NCI-H1694 (cell line): ENCODE measurements around the gene COL23A1.

Experiments
- DNase-seq: peaks from one replicate; lab custom pipeline; 2025; lab: John Stamatoyannopoulos, UW

Gene COL23A1

DNA sequence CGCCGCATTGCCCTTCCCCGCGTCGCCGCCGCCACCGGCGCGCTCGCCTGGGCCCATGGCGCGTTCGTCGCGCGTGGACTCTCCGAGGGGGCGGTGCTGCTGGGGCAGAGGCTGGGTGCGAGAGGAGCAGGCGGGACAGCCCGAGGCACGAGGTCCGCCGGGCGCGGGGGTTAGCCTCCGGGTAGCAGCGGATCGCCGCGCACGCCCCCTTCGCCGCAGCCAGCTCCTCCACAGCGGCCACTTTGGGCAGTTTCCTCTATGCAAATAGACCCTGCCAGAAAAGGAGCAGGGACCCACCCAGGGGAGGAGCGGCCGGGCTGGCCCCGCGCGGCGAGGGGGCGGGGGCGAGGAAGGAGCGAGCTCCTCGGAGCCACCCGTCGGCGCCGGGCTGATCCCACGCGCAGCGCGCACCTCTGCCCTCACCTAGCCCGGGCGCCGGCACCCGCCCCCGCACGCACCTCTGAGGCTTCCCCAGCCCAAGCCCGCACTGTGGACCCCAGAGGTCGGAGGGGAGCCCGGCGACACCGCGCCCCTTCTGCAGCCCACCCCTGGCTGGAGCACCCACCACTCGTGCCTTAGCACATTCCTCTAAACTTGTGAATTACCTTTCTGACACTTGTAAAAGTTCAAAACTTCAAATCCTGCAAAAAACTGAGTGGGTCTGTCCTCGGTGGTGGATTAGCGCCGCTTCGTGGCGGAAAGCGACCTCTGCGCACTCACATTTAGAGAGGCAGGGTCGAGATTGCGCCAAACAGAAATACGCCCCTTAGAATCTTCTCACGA is at the start of gene COL23A1:
COL23A1 (minus strand) TSS at position 253 of the 783 bp plus-strand sequence.
- DNase-seq, result peak; percentile 14

DNA sequence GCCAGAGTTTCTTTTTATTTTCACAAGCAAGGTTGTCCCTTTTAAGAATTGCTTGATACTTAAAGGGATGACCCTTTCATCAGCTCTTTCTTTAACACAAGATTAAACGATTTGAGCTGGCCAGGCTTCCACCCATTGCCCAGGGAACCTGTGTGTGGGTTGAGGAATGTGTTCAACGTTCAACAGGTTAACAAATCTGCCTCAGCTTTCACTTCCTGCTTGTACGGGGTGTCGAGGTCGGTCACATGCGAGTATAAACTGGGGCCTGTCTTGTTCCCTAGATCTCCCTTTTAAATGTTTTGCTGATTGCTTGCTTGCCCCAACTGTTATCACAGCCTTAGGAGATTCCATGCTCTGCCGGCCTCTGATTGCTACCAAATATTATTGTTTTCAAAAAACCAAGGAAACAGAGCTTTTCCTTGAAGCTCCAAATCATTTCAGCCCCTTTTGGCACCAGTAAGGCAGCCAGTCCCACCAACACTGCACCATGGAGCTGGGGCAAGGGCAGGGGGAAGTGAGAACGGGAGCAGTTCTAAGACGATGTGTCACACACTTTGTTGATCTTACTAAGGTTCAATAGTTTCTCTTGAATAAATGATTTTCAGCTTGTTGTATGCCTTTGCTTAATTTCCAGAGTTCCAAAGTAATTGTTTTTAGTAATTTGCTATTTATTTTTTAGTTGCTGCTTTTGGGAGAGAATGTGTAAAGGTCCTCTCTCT is 47.3 kb upstream of the COL23A1 start:
- DNase-seq, result no peak

DNA sequence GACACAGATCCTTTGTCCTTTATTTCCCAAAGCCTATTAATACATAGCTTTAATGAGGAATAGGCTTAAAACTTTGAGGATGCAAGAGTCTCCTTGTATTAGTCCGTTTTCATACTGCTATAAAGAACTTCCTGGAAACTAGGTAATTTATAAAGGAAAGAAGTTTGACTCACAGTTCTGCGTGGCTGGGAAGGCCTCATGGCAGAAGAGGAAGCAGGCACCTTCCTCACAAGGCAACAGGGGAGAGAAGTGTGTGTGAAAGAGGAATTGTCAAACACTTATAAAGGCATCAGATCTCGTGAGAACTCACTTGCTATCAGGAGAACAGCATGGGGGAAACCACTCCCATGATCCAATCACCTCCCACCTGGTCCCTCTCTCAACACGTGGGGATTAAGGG is 42.1 kb upstream of the COL23A1 start:
- no peak for DNase-seq

DNA sequence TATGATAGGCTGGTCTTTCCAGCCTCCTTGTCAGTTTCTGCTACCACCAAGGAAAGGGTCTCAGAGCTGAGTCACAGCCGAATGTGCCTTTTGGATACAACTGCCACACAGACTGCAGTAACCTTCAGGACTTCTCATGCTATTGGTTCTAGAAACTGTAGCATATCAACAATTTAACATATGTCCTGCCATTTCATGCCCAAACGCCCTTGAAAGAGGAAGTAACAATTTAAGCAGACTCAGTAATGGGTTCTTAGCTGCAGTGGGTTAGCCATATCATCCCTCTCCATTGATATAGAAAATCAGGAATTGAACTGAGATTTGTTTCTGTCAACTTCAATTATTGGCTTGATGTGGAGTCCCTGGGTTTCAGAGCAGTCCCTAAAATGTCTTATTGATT is 40.8 kb upstream of the COL23A1 start:
- DNase-seq, result no peak

DNA sequence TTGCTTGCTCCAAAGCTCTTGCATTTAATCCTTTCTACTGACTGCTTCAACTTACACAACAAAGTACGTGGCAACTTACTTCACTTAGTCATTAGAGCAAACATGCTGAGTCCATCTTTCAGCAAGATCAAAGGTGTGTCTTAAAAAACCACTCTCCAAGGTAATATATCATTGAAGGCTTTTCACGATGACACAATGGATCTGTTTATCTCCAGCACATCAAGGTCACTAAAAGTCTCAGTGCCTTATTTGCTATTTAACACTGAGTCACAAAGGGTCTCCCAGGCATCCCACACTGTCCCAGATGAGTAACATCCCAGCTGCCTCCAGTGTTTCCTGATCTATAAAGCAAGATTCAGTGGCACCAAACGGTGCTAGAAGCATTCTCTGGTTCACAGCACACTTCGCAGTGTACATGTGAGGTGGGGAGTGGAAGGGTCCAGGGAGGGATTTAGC is 40.3 kb upstream of the COL23A1 start:
- DNase-seq, result no peak

DNA sequence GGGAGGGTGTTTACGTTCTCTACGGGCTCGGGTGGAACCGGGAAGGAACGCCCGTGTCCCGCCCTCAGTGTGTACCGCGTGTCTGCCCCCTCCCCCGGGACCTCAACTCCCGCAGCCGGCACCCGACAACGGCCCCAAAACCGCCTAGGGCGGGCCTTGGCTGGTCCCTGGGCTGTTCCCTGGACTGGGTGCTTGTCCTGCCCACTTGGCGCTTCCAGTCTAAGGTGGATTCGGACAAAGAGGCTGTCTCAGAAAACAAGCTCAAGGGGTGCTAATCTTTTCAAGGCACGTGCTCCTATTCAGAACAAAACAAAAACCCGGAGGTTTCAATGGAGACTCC is 37.0 kb upstream of the COL23A1 start:
- no peak for DNase-seq

DNA sequence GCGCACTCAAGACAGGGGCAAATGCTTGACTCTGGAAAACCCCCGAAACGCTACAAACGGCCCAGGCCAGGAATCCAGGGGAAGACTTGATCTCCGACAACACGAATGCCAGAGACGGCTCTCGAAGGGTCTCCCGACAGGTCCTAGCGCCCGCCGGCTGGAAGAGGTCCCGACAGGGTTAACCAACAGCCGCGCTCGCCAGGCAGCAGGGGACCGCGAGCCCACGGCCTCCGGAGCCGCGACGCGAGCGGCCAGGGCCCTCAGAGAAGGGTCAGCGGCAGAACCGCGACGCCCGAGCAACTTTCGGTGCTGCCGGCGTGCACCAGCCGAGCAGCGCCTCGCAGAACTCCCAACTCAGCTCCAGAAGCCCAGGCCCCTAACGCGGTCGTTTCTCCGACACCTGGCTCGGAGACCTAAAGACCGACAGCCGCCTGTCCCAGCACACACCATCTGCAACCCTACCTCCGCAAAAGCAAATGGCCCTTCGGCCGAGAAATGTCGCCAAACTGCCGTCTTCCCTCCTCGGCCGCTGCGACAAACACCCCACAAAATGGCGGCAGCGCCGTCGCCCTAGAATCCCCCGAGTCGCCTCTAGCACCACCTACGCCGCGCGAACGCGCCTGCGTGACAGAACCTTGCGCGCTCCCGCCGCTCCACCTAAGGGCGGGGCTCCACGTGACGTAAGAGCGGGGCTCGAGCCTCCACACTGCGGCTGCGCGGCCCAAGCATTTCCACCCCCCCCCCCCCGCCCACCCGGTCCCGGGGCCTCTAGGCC is 36.5 kb upstream of the COL23A1 start, which contains the start of gene CLK4:
CLK4 (minus strand) TSS at position 567 of the 775 bp plus-strand sequence. CDS start 3,634 bp downstream, outside the sequence.
- DNase-seq, result peak; percentile 71

DNA sequence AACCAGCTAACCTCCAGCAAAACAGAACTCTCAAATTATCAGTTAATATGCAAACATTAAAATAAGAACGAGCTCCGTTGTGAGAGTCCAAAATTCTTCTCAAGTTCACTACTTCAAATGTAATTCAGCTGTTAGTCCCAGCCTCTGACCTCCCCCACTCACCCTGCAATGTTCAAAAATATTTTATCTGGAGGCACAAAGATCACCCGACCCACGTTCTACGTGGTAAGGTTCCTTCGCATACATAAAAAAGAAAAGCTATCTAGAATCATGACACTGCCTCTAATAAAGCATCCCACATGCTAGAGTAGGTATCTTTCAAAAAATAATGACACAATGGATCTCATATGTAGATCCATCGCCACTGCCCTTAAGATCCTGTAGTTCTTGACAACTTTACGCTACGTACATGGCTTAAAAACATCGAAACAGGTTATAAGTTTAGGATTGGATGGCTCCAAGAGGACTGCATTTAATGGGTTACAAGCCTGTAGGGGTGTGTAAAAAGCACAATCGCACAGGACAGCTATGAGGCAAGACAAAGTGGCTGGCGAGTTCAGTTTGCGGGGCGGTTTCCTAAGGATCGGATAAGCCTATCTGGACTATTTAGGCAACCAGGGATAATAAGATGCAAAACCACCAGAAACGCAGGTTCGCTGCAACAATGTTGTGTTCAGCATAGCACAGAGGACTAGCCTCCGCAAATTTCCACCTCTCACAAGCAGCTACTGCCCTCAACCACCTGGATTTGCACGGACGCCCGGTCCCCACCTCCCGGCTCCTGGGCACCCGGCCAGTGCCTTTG is 35.7 kb upstream of the COL23A1 start:
- DNase-seq, result no peak

DNA sequence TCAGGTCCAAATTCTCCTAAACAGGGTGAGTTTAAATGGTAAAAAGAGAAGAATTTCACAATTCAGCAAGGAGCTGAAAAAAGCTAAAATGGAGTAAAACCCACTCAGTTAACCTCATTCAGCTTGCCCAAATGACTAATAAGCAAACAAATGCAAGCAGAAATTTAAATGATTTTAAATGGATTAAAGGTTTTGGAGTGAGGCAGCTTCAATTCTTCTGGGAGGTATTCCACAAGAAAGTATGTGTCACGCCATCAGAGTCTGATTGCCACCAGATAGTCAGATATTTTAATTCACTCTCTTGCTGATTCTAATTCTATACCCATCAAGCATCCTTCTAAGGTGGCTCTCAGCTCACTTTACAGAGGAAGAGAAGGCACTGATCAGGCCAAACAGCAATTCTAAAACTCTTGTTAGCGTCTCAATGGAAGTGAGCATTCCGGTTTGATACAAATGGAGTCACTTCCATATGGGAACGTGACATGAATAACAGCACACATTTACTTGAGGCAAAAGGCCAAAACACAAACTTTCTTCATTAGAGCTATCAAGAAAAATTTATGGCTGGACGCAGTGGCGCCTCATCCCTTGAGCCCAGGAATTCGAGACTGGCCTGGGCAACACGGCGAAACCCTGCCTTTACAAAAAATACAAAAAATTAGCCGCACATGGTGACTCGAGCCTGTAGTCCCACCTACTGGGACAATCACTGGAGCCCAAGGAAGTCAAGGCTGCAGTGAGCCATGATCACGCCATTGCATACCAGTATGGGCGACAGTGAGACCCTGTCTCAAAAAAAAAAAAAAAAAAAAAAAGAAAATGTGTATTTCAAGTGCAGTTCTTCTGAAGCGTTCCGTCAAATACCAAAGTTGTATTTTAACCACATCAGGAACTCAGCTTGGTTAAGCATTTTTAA is 34.7 kb upstream of the COL23A1 start:
- no peak for DNase-seq

DNA sequence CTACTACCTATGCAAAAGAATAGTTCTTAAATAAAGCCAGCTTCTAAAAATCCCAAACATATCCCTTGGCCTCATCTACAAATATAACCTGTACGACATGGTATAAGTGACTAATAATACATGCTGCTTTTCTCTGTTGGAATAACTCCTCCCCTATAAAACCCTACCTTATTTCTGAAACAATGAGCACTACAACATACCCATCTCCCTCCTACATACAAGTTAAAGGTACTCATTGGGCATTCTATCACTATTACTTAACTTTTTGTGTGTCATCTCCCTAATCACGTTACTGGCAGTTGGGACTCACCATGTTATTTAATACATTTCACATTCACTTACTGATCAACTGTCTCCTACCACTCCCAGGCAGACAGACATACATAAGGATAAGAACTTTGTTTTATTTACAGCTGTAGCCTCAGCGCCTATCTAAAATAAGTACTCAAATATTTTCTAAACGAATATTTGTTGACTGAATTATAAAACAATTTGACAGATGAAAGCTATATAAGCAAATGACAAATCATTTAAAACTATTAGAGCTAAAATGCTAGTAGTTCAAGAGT is 32.6 kb upstream of the COL23A1 start:
- no peak for DNase-seq

DNA sequence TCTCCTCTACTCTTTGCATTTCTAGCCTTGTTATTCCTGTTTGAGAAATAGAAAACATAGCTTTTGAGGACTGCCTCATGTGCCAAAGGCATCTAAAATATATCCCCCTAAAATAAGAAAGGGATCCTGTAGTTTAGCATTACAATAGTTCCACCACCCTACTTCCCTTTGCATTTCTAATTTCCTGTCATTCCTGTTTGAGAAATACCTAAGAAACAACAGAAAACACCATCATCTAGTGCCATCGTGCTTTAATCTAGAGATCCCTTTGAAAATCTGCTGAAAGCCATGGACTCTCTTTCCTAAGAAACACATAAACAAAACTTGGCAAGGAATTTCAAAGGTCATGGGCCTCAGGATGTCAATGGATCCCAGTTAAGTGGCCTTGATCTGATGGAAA is 29.2 kb upstream of the COL23A1 start:
- DNase-seq, result no peak

DNA sequence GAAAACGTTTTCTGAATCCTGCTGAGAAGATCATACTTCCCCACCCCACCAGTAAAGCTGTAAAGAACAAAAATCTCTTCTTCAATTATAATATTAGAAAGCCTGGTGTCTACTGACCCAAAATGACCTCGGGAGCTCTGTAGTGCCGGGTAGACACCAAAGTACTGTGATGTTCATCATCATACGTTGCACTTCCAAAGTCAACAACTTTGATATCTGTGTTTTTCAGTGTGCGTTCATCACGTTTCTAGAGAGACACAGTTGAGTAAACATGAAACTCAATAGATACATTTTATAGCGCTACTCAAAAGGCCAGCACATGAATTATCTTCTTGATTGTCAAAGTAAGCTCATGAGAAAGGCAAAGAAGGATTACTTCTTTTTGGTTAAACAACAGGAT is 22.1 kb upstream of the COL23A1 start:
- DNase-seq, result no peak

DNA sequence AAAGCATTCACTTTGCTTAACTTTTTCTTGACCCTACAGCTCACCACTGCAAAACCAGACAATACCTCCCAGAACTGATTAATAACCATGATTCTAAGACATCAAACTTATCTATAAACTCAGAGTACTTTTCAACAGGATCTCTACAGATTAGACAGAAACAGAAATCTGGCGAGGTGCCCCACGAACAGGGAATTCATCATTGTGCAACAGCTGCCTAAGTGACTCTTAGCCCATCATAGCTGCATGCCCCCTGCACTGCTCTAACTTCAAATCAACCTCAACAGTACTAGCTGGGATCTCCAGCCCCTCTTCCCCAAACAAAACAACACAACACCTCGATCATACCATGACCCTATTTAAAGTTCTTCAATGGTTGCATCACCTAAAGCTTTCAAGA is 16.1 kb upstream of the COL23A1 start:
- no peak for DNase-seq

DNA sequence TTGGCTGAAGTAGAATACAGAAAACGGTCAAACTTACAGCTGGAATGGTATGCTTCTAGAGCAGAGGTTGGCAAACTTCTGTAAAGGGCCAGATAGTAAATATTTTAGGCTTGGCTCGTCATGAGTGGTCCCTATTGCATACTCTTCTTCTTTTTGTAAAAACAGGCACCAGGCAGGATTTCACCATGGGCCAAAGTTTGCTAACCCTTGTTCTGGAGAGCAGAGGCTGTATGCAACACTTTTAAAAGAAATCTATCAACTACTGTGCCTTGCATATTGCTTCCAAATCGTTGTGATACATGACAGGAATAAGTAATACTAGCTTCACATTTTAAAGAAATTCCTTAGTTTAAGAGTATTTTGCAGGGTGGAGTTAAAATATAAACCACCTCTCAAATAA is 15.6 kb upstream of the COL23A1 start:
- DNase-seq, result no peak

DNA sequence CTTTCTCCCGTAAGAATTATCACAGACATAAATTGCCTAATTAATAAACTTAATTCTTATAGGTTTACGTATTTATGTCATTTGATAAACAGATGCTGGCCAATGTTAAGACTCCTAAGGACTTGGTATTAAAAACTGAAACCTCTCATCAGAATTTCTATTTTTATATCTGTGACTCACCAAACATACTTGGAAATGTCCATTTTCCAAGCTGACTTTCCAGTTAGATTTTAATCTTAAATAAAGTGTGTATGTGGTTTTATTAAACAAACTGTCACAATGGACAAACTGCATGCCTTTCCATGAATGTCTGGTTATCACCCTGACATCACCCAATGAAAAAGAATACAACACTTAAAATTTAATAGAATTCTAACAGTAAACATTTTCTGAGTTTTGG is 12.6 kb upstream of the COL23A1 start:
- DNase-seq, result no peak

DNA sequence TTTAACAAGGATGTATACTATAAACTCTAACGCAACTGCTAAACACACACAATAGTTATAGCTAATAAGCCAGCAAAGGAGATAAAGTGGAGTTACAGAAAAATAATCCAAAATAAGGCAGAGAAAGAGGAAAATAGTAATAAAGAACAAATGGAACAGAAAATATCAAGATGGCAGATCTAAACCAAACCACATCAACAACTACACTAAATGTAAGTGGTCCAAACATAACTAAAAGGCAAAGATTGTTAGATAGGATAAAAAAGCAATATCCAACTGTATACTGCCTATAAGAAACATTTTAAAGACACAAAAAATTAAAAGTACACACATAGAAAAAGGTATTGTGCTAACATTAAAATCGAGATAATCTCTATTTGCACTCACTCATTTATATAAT is 5.6 kb upstream of the COL23A1 start:
- DNase-seq, result no peak

DNA sequence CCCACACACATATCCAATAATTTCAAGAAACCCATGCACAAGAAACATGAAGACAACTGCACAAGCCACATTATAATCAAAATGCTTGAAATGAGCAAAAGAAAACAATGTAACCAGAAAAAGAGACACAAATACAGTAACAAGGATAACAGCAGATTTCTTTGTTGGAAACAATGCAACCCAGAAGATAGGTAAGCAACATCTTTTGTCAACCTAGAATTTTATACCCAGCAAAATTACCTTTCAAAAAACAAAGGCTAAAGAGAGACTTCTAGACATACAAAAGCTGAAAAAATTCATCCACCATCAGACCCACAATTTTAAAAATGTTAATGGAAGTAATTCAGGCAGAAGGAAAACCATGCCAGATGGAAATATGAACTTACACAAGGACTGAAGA is 5.0 kb upstream of the COL23A1 start:
- DNase-seq, result no peak

DNA sequence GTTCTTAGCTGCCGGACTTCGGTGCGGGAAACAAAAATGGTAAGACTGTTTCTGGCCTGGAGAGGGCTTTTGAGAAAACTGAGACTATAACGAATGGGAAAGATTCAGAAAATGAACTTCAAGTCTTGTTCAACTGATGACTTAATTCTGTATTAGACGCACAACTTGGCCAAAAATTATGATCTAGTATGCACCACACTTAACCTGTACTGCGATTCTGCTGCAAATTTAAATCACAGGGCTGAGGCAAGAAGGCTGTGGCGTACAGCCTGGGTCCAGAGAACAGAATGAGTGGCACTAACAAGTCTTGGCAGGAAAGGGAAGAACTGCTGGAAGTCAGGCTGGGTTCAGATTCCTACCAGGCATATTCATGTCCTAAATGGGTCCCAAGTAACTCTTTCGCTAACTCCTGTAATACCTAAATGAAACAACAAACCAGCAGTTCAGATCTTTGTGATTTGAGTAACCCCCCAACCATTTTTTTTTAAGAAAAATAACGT is 781 bp upstream of the COL23A1 start:
- DNase-seq, result no peak

DNA sequence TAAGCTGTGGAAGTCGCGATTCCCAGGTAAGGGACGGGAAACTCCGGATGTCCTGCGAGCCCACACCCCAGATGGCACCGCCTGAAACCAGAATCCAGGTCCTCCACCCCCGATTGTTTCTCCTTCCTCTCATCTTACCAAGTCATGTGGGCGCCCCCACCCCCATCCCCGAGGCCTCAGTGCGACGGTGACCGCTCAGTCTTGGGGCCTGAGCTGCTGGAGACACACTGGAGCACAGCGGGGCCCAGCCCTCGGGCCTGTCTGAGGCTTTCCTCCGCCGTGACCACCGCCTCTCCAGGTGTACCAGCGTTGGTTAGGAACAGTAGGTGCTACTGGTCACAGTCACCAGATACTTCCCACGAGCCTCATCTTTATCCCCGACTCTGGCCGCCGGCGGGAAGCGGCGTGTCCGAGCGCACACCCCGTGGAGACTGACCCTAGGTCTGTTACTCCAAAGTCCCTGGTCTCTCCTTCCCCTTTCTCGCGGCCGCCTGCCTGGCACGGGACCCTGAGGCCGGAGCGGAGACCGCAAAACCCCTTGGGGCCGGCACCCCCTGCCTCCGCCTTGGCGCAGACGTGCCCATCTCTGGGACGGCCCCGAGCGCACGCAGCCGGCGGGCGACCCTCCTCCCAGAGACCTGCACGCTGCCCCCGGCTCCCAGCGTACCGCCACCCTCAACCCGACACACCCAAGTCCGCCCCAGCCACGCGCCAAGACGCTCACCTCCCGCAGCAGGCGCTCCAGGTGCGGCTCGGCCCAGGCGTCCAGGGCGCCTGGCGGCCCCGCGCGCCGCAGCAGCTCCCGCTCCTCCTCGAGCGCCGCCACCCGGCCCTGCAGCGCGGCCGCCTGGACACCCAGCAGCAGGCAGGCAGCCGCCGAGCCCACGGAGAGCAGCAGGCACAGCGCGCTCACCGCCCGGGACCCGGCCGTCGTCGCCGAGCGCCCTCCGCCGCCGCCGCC is 733 bp downstream of the COL23A1 start:
- no peak for DNase-seq
